H9 (cell line): ENCODE measurements around the gene ADGRD1. TPM values are rescaled to one million over a fixed set of nuclear protein-coding genes. Genes with fewer than 3 reads are reported as not detected.
A peak's percentile ranks its signal among the peaks of the same experiment; 100 is the strongest.

Experiments used
- DNase-seq: peaks from one replicate; pipeline ENCODE4 v3.0.0-alpha.2; 2017
- H2AFZ ChIP-seq: one replicate; pipeline ENCODE4 v1.6.1; 2013; ENCODE audit warnings: mild to moderate bottlenecking, low read length, control low read depth, moderate library complexity
- H2AK5ac ChIP-seq: 2 replicates; pipeline ENCODE4 v1.6.1; 2013; ENCODE audit warnings: low read length, control low read depth, mixed read lengths; ENCODE audit not compliant: insufficient read length
- H2BK120ac ChIP-seq: one replicate; pipeline ENCODE4 v1.6.1; 2013; ENCODE audit warnings: low read depth, mild to moderate bottlenecking, low read length, control low read depth, inconsistent platforms; ENCODE audit not compliant: poor library complexity, severe bottlenecking
- H2BK12ac ChIP-seq: 2 replicates; pipeline ENCODE4 v1.6.1; 2013; ENCODE audit warnings: low read length, control low read depth, mixed read lengths, low read depth; ENCODE audit not compliant: insufficient read length
- H2BK15ac ChIP-seq: 2 replicates; pipeline ENCODE4 v1.6.1; 2013; ENCODE audit warnings: low read depth, low read length, control low read depth
- H2BK20ac ChIP-seq: one replicate; pipeline ENCODE4 v1.6.1; 2013; ENCODE audit warnings: low read depth, mild to moderate bottlenecking, low read length, control low read depth, inconsistent platforms; ENCODE audit not compliant: poor library complexity, severe bottlenecking
- H2BK5ac ChIP-seq: 2 replicates; pipeline ENCODE4 v1.6.1; 2013; ENCODE audit warnings: low read length, control low read depth, mixed read lengths; ENCODE audit not compliant: insufficient read length
- H3K14ac ChIP-seq: 2 replicates; pipeline ENCODE4 v1.6.1; 2013; ENCODE audit warnings: low read length, control low read depth; ENCODE audit not compliant: insufficient read depth
- H3K18ac ChIP-seq: 2 replicates; pipeline ENCODE4 v1.6.1; 2013; ENCODE audit warnings: low read depth, mild to moderate bottlenecking, mixed read lengths, low read length, control low read depth; ENCODE audit not compliant: insufficient read length
- H3K23ac ChIP-seq: 2 replicates; pipeline ENCODE4 v1.6.1; 2013; ENCODE audit warnings: low read length, control low read depth, mixed read lengths, low read depth; ENCODE audit not compliant: insufficient read length
- H3K23me2 ChIP-seq: 2 replicates; pipeline ENCODE4 v1.6.1; 2013; ENCODE audit warnings: low read depth, mild to moderate bottlenecking, mixed read lengths, low read length, control low read depth; ENCODE audit not compliant: insufficient read length, poor library complexity, severe bottlenecking
- H3K27ac ChIP-seq: 2 replicates; pipeline ENCODE4 v1.5.1; 2013; ENCODE audit warnings: low read length, control low read depth, mixed read lengths, low read depth; ENCODE audit not compliant: insufficient read length
- H3K27me3 ChIP-seq: 2 replicates; pipeline ENCODE4 v1.6.1; 2013; ENCODE audit warnings: low read length, control low read depth, inconsistent platforms; ENCODE audit not compliant: insufficient read depth
- H3K4ac ChIP-seq: 2 replicates; pipeline ENCODE4 v1.6.1; 2013; ENCODE audit warnings: low read depth, mild to moderate bottlenecking, control low read depth, inconsistent platforms, low read length, moderate library complexity
- H3K4me1 ChIP-seq: 2 replicates; pipeline ENCODE4 v1.6.1; 2013; ENCODE audit warnings: low read length, control low read depth, inconsistent platforms; ENCODE audit not compliant: insufficient read depth
- H3K4me2 ChIP-seq: 2 replicates; pipeline ENCODE4 v1.6.1; 2013; ENCODE audit warnings: low read length, control low read depth, mixed read lengths; ENCODE audit not compliant: insufficient read length, insufficient read depth
- H3K56ac ChIP-seq: 2 replicates; pipeline ENCODE4 v1.6.1; 2013; ENCODE audit warnings: low read depth, mild to moderate bottlenecking, mixed read lengths, low read length, control low read depth; ENCODE audit not compliant: insufficient read length
- H3K79me1 ChIP-seq: 2 replicates; pipeline ENCODE4 v1.6.1; 2013; ENCODE audit warnings: low read depth, mild to moderate bottlenecking, moderate library complexity, low read length, control low read depth, inconsistent platforms; ENCODE audit not compliant: insufficient read depth, poor library complexity, severe bottlenecking
- H3K79me2 ChIP-seq: 2 replicates; pipeline ENCODE4 v1.6.1; 2013; ENCODE audit warnings: low read length, control low read depth, inconsistent platforms; ENCODE audit not compliant: insufficient read depth
- H3K9ac ChIP-seq: 2 replicates; pipeline ENCODE4 v1.6.1; 2013; ENCODE audit warnings: low read length, control low read depth, mixed read lengths; ENCODE audit not compliant: insufficient read length; ENCODE audit errors: extremely low read depth
- H3K9me3 ChIP-seq: one replicate; pipeline ENCODE4 v1.6.1; 2013; ENCODE audit warnings: low read depth, low read length, inconsistent platforms; ENCODE audit not compliant: control insufficient read depth
- H3T11ph ChIP-seq: one replicate; pipeline ENCODE4 v1.6.1; 2013; ENCODE audit warnings: mild to moderate bottlenecking, low read length, control low read depth, inconsistent platforms
- H4K20me1 ChIP-seq: one replicate; pipeline ENCODE4 v1.6.1; 2013; ENCODE audit not compliant: control insufficient read depth, insufficient read length, insufficient read depth
- H4K5ac ChIP-seq: 2 replicates; pipeline ENCODE4 v1.6.1; 2013; ENCODE audit warnings: low read depth, mild to moderate bottlenecking, mixed read lengths, low read length, control low read depth; ENCODE audit not compliant: insufficient read length
- H4K8ac ChIP-seq: replicated peaks from 2 replicates; pipeline ENCODE4 v1.6.1; 2013; ENCODE audit warnings: low read length, control low read depth, mixed read lengths, low read depth; ENCODE audit not compliant: insufficient read length
- H4K91ac ChIP-seq: 2 replicates; pipeline ENCODE4 v1.6.1; 2013; ENCODE audit warnings: low read depth, mild to moderate bottlenecking, moderate library complexity, mixed read lengths, low read length, control low read depth; ENCODE audit not compliant: insufficient read length
- H3K27ac Mint-ChIP-seq, 3 experiments: 2 replicates in 2 of 3; 3 replicates in 1 of 3; pipeline ENCODE4 v1.8.0; 2020 to 2021; ENCODE audit warnings: mixed read lengths in 3 of 3, mild to moderate bottlenecking in 1 of 3, moderate library complexity in 1 of 3
- H3K27me3 Mint-ChIP-seq: 2 replicates; pipeline ENCODE4 v1.8.0; 2021; ENCODE audit warnings: low read depth, mild to moderate bottlenecking, moderate library complexity, mixed read lengths
- H3K36me3 Mint-ChIP-seq, 3 experiments: 2 replicates in 2 of 3; 3 replicates in 1 of 3; pipeline ENCODE4 v1.8.0; 2020 to 2021; ENCODE audit warnings: low read depth in 3 of 3, mixed read lengths in 3 of 3; ENCODE audit not compliant: insufficient read depth in 1 of 3
- H3K4me1 Mint-ChIP-seq, 2 experiments: 2 replicates each; pipeline ENCODE4 v1.8.0; 2020; ENCODE audit warnings: mixed read lengths in 2 of 2
- H3K4me3 Mint-ChIP-seq, 2 experiments: 2 replicates in 1 of 2; 3 replicates in 1 of 2; pipeline ENCODE4 v1.8.0; 2020 to 2021; ENCODE audit warnings: mild to moderate bottlenecking in 2 of 2, mixed read lengths in 2 of 2, moderate library complexity in 1 of 2
- H3K9me3 Mint-ChIP-seq, 2 experiments: 2 replicates in 1 of 2; 3 replicates in 1 of 2; pipeline ENCODE4 v1.8.0; 2020; ENCODE audit warnings: mild to moderate bottlenecking in 2 of 2, mixed read lengths in 2 of 2, moderate library complexity in 1 of 2
- WGBS: extraction: QIAGEN DNeasy Blood & Tissue Kit; methylation state at CpG from one replicate; pipeline ENCODE4 v1.1.7; 2013; ENCODE audit warnings: missing lambda C conversion rate, low lambda C conversion rate, mixed read lengths; ENCODE audit not compliant: insufficient read length; ENCODE audit errors: extremely low coverage; 5-methylcytosine and 5-hydroxymethylcytosine counted together
- total RNA-seq: library from RNA; stranded (reverse); gene quantifications from 2 replicates; pipeline ENCODE4 v1.2.1, GENCODE V29; 2021
- TF ChIP-seq, protein P1 (sequence below): fragments of 200-600 bp; sonication (generic); conservative IDR thresholded peaks from 3 replicates; pipeline ENCODE4 v1.8.0; 2021; ENCODE audit warnings: antibody characterized with exemption, mild to moderate bottlenecking

Gene ADGRD1
- total RNA-seq, 1 experiment from 2014 or later: 0.52 TPM

DNA sequence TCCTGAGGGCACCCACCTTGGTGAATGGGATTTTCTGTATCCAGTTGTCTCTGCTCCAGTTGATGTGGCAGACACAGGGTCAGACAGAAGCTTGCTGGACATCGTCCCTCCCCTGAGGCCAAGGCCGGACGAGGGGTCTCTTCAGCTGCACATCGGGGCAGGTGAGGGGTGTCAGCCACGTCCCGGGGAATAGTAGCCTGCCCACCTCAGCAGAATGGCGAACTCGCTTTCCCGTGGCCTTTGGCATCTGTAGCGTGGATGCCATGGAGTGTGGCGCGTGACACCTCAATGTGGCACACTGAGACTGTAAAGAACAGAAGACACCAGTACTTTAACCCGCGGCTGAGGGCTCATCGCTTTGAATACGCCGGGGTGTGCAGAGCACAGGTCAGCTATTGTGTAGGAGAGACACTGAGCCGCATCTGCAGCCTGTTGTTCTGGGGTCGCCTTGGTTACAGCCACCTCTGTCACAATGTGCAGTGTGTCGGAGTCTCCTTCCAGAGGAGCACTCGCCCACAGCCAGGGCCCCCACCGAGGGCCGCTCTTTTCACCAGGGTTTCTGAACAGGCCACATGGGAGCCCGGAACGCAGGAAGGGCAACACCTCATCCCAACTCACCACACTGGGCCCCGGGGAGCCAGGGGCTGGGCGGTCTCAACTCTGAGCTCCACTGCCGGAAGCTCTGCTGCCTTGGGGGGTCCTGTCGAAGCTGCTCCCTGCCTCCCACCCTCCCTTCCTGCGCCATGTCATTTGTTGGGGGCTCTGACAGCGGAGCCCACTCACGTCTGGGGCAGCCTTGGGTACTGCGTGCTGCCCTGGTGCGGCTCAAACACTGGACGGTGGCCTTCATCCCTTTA, 77.0 kb downstream of the ADGRD1 start:
- Histone ChIP-seq H4K8ac (no peak overlapping the region), H3K18ac (no peak overlapping the region), H3K79me2 (no peaks in the 10 kb centered on the region), H3T11ph (no peak overlapping the region), H2BK12ac (no peak overlapping the region), H3K79me1 (no peaks in the 10 kb centered on the region), H3K9ac (no peak overlapping the region), H3K23me2 (no peaks in the 10 kb centered on the region), H3K23ac (no peak overlapping the region), H2AFZ (no peak overlapping the region), H3K56ac (no peak overlapping the region), H3K4me1 (no peaks in the 10 kb centered on the region), H3K9me3 (no peaks in the 10 kb centered on the region), H2AK5ac (no peak overlapping the region), H4K91ac (no peak overlapping the region), H3K27ac (no peak overlapping the region), H4K20me1 (no peaks in the 10 kb centered on the region), H4K5ac (no peak overlapping the region), H2BK120ac (no peak overlapping the region), H2BK20ac (no peak overlapping the region), H3K27me3 (no peaks in the 10 kb centered on the region; the same call in 1 of the 2 replicates), H3K4ac (no peak overlapping the region), H2BK15ac (no peak overlapping the region), H3K4me2 (no peak overlapping the region), H3K14ac (peak overlapping the region; percentile 67; the same call in 1 of the 2 replicates), H2BK5ac (no peak overlapping the region)
- H3K4me1 Mint-ChIP-seq: 0 out of 4 replicates have a peak, but pooled peaks cover 0 to 3% of the 10 kb centered on the region in 2 experiments
- no peak overlapping the region; a peak in 1 of 5 replicates for H3K4me3 Mint-ChIP-seq
- TF ChIP-seq, protein P1, sequence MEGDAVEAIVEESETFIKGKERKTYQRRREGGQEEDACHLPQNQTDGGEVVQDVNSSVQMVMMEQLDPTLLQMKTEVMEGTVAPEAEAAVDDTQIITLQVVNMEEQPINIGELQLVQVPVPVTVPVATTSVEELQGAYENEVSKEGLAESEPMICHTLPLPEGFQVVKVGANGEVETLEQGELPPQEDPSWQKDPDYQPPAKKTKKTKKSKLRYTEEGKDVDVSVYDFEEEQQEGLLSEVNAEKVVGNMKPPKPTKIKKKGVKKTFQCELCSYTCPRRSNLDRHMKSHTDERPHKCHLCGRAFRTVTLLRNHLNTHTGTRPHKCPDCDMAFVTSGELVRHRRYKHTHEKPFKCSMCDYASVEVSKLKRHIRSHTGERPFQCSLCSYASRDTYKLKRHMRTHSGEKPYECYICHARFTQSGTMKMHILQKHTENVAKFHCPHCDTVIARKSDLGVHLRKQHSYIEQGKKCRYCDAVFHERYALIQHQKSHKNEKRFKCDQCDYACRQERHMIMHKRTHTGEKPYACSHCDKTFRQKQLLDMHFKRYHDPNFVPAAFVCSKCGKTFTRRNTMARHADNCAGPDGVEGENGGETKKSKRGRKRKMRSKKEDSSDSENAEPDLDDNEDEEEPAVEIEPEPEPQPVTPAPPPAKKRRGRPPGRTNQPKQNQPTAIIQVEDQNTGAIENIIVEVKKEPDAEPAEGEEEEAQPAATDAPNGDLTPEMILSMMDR: no peak
- no peaks in the 10 kb centered on the region for H3K9me3 Mint-ChIP-seq
- DNase-seq: no peak
- no peak overlapping the region for H3K27ac Mint-ChIP-seq
- WGBS: no CpG with 5 or more reads among the region's 35 CpGs
- H3K27me3 Mint-ChIP-seq: no peaks in the 10 kb centered on the region; the same call in 1 of the 2 replicates
- no peaks in the 10 kb centered on the region for H3K36me3 Mint-ChIP-seq
